Stimulated activated CD4-positive, alpha-beta T cell treated with anti-CD3 and anti-CD28 coated beads, Interleukin-4, amount 100 ng/mL, for 48 hours (primary cell): ENCODE data around the gene HBS1L.

ENCODE experiments used
- DNase-seq, 2 donors: peaks; one replicate each; pipeline ENCODE4 v3.0.0-alpha.2; 2020; ENCODE audit warnings: low read depth in 2 of 2

HBS1L gene

DNA sequence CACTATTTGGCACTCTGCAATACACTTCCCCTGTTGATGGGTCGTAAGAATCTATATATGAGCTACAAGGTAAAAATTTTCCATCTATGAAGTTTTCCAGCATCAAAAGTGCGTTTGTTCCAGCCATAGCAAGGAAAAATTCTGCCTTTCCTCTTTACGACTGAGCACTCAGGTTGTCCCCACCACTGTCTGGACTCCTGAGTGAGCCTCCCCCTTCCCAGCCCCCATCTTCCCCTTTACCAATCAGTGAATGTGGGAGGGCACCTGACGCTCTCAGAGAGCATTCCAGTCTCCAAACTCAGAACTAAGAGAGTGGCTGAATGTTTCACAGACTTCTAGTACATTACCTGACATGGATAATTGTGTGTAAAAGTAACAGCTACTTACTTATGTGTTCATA is 104.7 kb downstream of the HBS1L start, which contains the start of gene ALDH8A1:
ALDH8A1 (minus strand) TSS at position 175 of the 400 bp plus-strand sequence; CDS start at position 127, 48 bp downstream.
- no peak for DNase-seq

- DNase-seq: no peak
These were observed 105.9 kb downstream of the HBS1L start for GRCh38 chr6:134948691-134949090.

DNA sequence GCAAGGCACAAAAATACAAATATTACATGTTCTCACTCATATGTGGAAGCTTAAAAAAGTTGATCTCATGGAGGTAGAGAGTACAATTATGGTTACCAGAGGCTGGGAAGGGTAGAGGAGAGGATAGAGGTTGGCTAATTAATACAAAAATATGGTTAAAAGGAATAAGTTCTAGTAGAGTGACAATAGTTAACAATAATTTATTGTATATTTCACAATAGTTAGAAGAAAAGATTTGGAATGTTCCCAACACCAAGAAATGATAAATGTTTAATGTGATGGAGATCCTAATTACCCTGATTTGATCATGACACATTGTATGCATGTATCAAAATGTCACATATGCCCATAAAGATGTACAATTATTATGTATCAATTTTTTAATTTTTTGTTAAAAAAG is 106.5 kb downstream of the HBS1L start:
- DNase-seq: no peak

GRCh38 chr6:134945045-134945444 is 109.6 kb downstream of the HBS1L start:
- DNase-seq: no peak

GRCh38 chr6:134943522-134944111 is 111.0 kb downstream of the HBS1L start:
- DNase-seq: no peak

DNA sequence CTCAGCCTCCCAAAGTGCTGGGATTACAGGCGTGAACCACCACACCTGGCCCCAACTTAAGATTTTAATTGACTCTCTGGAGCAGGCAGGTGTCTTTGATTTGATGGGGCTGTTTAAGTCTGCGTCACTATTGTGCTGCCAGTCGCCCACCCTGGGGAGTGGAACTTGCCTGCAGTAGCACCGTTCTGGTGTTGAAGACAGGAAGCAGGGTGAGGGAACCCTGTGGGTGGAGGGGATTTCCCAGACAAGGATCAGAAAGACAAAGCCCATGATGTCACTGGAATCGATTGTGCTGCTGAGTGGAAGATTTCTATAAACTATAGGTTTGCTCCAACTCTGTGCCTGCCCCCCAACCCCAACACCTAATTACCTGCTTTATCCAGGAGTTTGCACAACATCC is 115.7 kb downstream of the HBS1L start:
- peak; percentile 47 to 69 for DNase-seq

DNA sequence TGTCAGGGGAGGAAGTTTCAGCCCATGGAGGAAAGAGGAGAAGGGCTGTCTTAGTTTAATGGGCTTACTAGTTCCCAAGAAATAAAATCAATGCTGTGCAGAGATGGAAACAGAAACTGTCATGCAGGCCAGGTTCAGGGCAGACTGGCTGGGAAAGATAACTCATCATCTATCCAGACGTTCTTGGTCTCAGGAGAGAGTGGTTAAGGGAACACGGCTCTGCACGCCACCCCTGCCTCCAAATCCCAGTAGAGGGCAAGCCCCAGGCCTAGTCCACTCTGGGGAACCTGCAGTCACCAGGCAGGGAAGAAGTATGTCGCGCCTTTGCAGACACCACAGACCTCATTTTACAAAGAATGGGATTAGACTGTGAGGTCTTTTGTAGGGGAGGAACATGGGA is 117.2 kb downstream of the HBS1L start:
- no peak for DNase-seq

- DNase-seq: no peak
These were observed 117.7 kb downstream of the HBS1L start for GRCh38 chr6:134936931-134937330.

DNA sequence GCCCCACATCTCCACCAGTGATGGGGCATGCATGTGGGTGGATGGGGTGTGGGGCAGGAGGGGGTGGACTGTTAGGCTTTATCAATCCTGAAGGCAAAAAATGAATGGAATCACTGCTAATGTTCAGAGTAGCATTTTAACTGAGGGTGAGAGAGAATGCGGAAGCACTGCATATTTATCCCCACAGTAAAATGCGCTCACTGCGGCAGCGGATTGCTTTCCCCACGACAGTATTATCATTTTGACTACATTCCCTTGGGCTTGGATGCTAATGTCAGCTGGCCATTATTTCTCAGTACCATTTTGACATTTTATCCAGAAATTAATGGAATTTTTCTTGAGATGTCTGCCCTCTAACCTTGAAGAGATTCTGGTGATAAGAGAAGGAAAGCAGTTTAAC is 118.1 kb downstream of the HBS1L start:
- no peak for DNase-seq

GRCh38 chr6:134934793-134935485 is 119.7 kb downstream of the HBS1L start:
- no peak for DNase-seq

- no peak for DNase-seq
These were observed 121.8 kb downstream of the HBS1L start for GRCh38 chr6:134932535-134933470.

DNA sequence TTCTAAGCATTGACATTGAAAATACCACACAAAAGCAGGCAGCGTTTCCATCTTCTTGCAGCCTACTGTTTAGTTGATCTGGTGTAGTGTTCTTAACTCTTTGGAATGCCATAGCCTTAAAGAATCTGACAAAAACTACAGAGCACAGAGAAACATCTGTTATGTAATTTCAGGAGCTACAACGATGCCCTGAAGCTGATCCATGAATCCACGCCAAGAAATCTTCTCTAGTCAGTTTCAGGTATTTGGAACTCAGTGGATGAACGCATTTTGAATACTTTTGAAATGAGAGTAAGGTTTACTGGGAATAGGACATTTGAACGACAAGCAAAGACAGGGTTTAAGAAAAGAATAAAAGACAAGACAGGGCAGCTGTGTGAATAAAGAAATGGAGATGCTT is 122.5 kb downstream of the HBS1L start:
- no peak for DNase-seq

GRCh38 chr6:134930463-134930862 is 124.2 kb downstream of the HBS1L start:
- DNase-seq: no peak

GRCh38 chr6:134928151-134928900 is 126.3 kb downstream of the HBS1L start:
- no peak for DNase-seq

DNA sequence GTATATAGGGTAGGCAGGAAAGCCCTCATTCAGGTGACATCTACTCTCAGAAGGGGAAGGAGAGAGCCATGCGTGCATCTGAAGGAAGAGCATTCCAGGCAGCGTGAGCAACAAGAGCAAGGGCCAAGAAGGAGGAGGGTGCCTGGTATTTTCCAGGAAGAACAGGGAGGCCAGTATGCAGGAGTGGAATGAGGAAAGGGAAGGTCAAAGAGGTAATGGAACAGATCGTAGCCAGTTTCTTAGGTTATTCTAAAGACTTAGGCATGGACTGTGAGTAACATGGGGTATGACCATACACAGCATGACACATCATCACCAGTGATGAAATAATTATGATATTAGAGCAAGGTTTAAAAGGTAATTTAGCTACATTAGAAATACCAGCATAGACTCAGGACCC is 128.8 kb downstream of the HBS1L start:
- no peak for DNase-seq

DNA sequence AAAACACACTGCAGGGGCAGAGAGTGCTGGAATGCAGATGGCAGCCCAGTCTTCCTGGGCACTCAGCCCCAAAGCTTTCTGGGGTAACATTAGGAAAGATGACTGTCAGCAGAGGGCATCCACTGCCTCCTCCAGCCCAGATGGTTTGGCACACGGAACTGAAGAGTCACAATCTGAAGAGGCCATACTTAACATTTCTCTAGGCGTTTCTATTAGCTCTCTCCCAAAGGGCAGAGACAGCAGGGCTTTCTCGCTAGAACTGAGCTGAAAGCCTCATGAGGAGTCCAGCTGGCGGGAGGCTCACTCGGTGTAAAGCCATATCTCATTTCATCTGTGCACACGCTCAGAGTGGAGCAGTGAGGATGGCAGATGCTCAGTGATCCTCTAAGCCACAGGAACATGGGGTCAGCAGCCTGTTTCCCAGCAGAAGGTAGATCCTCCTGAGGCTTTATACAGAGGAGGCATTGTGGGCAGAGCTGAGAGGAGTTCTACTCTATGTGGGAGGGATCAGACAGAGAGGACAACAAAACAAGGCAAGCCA is 132.8 kb downstream of the HBS1L start:
- no peak for DNase-seq

- no peak for DNase-seq
These were observed 133.3 kb downstream of the HBS1L start for GRCh38 chr6:134921276-134921675.

- DNase-seq: no peak
These were observed 134.2 kb downstream of the HBS1L start for GRCh38 chr6:134920422-134920821.

- no peak for DNase-seq
These were observed 136.1 kb downstream of the HBS1L start for GRCh38 chr6:134918418-134918961.

- no peak for DNase-seq
These were observed 143.1 kb downstream of the HBS1L start for GRCh38 chr6:134911547-134911946.

DNA sequence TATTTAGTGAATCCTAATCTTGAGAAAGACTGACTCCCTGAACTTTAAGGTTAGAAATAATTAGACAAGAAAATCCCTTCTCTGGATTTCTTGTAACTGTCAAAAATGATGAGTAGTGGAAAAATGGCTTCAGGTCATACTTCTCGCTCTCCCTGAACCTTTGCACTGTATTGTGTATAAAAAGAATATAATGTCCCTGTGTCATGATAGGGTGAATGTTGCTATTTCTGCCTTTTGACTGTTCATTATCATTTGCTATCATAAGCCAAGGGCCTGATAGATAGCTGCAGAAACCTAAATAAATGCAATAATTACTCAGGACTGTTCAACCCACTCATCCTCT is 144.1 kb downstream of the HBS1L start:
- DNase-seq: no peak
